Activated B cell treated with CpG ODN at 0.5 μM for 24 hours (primary cell): ENCODE data around the gene NMNAT2. TPM values are rescaled to one million over a fixed set of nuclear protein-coding genes. Genes with fewer than 3 reads are reported as not detected.
A peak's percentile ranks its signal among the peaks of the same experiment; 100 is the strongest.

Experiments
- ATAC-seq: fragments of 200-7000 bp; cut with Tn5 transposase; one replicate; pipeline ENCODE4 v1.10.0; 2021; ENCODE audit warnings: low read depth, mild to moderate bottlenecking, moderate library complexity
- CTCF ChIA-PET: fragments of 350-600 bp; sonication (Branson Sonifier 250); formaldehyde crosslinking; loops from one replicate; lab custom pipeline; 2021; ENCODE audit warnings: antibody characterized with exemption; lab: Charles Lee
- POLR2A ChIA-PET: fragments of 350-600 bp; sonication (Branson Sonifier 250); formaldehyde crosslinking; loops from one replicate; lab custom pipeline; 2021; ENCODE audit warnings: antibody characterized with exemption; lab: Charles Lee
- DNase-seq: peaks from one replicate; pipeline ENCODE4 v3.0.0; 2022
- H3K27ac Mint-ChIP-seq: one replicate; pipeline ENCODE4 v1.8.0; 2020; ENCODE audit warnings: mixed read lengths
- H3K27me3 Mint-ChIP-seq: one replicate; pipeline ENCODE4 v1.8.0; 2021; ENCODE audit warnings: mixed read lengths
- H3K36me3 Mint-ChIP-seq: one replicate; pipeline ENCODE4 v1.8.0; 2021; ENCODE audit warnings: low read depth, mixed read lengths
- H3K4me1 Mint-ChIP-seq: one replicate; pipeline ENCODE4 v1.8.0; 2021; ENCODE audit warnings: mixed read lengths
- H3K4me3 Mint-ChIP-seq: one replicate; pipeline ENCODE4 v1.8.0; 2020; ENCODE audit warnings: mild to moderate bottlenecking, mixed read lengths
- H3K9me3 Mint-ChIP-seq: one replicate; pipeline ENCODE4 v1.8.0; 2020; ENCODE audit warnings: mixed read lengths
- CTCF ChIP-seq: fragments of 200-600 bp; IDR thresholded peaks from one replicate; pipeline ENCODE4 v1.8.0; 2022; ENCODE audit warnings: antibody characterized with exemption, mild to moderate bottlenecking
- intact Hi-C: fragments of 100-400 bp; cut with micrococcal nuclease; formaldehyde crosslinking; loops from one replicate; pipeline ENCODE4 v1.15.1; 2024
- total RNA-seq: library from RNA; stranded (reverse); gene quantifications from 2 replicates; pipeline ENCODE4 v1.2.3, GENCODE V29; 2022

Gene NMNAT2
- total RNA-seq, 1 donor from 2014 or later = not detected

- Mint-ChIP-seq H3K4me3 (no peak overlapping the region), H3K27me3 (no peaks in the 10 kb centered on the region), H3K4me1 (peaks cover 5% of the 10 kb centered on the region), H3K36me3 (no peaks in the 10 kb centered on the region), H3K27ac (no peak overlapping the region), H3K9me3 (no peaks in the 10 kb centered on the region)
- no peak for DNase-seq
- ChIA-PET POLR2A (interaction anchor here (0.8 to 1.0 kb wide), 2 partner anchors 205 to 266 kb away, joined by 3 to 6 read pairs; no protein-coding TSS in a partner anchor), CTCF (interaction anchor here (1.0 to 4.8 kb wide), 3 partner anchors 180 to 270 kb away, joined by 3 to 59 read pairs (median 4); no protein-coding TSS in a partner anchor)
- TF ChIP-seq CTCF = no peak
- ATAC-seq = no peak
- intact Hi-C loops = loop anchor here (1.0 kb wide), 1 partner anchor 266 kb away; no protein-coding TSS in a partner anchor
Observed at GRCh38 chr1:183228347-183229220, 189.6 kb downstream of the NMNAT2 start.

GRCh38 chr1:183227422-183228346 is 190.5 kb downstream of the NMNAT2 start:
- peak; percentile 20 for DNase-seq
- Mint-ChIP-seq H3K4me1 (peaks cover 5% of the 10 kb centered on the region), H3K27ac (no peak overlapping the region), H3K27me3 (peaks cover 4% of the 10 kb centered on the region), H3K4me3 (no peak overlapping the region), H3K36me3 (no peaks in the 10 kb centered on the region), H3K9me3 (no peaks in the 10 kb centered on the region)
- POLR2A ChIA-PET = interaction anchor here (0.8 to 1.0 kb wide), 2 partner anchors 204 to 265 kb away, joined by 3 to 6 read pairs; no protein-coding TSS in a partner anchor
- intact Hi-C loops = loop anchor here (1.0 kb wide), 1 partner anchor 265 kb away; no protein-coding TSS in a partner anchor
- no peak for TF ChIP-seq CTCF
- CTCF ChIA-PET = interaction anchor here (1.0 to 4.8 kb wide), 3 partner anchors 179 to 269 kb away, joined by 3 to 59 read pairs (median 4); no protein-coding TSS in a partner anchor
- peak; percentile 75 for ATAC-seq

- H3K36me3 Mint-ChIP-seq = no peaks in the 10 kb centered on the region
- POLR2A ChIA-PET = no interaction called here
- no peak for ATAC-seq
- TF ChIP-seq CTCF = no peak
- H3K4me1 Mint-ChIP-seq = peaks cover 5% of the 10 kb centered on the region
- H3K27ac Mint-ChIP-seq = no peak overlapping the region
- no peaks in the 10 kb centered on the region for H3K9me3 Mint-ChIP-seq
- intact Hi-C loops = no loop called here
- H3K27me3 Mint-ChIP-seq = peaks cover 6% of the 10 kb centered on the region
- DNase-seq = no peak
- CTCF ChIA-PET = interaction anchor here (4.8 kb wide), 1 partner anchor 265 kb away, joined by 59 read pairs; no protein-coding TSS in a partner anchor
- H3K4me3 Mint-ChIP-seq = no peak overlapping the region
Observed at GRCh38 chr1:183226963-183227362, 191.2 kb downstream of the NMNAT2 start.

- H3K36me3 Mint-ChIP-seq = no peaks in the 10 kb centered on the region
- no peak overlapping the region for H3K27ac Mint-ChIP-seq
- ATAC-seq = no peak
- no peak for DNase-seq
- POLR2A ChIA-PET = interaction anchor here (0.6 kb wide), 1 partner anchor 792 kb away, joined by 3 read pairs; no protein-coding TSS in a partner anchor
- no peak for TF ChIP-seq CTCF
- H3K4me1 Mint-ChIP-seq = peaks cover 5% of the 10 kb centered on the region
- no peaks in the 10 kb centered on the region for H3K9me3 Mint-ChIP-seq
- CTCF ChIA-PET = interaction anchor here (4.8 kb wide), 1 partner anchor 265 kb away, joined by 59 read pairs; no protein-coding TSS in a partner anchor
- H3K27me3 Mint-ChIP-seq = peaks cover 6% of the 10 kb centered on the region
- no peak overlapping the region for H3K4me3 Mint-ChIP-seq
- intact Hi-C loops = no loop called here
Observed at GRCh38 chr1:183226361-183226760, 191.8 kb downstream of the NMNAT2 start.
